ENCODE results near the gene SYNE2. TPM values are rescaled to one million over a fixed set of nuclear protein-coding genes. Genes with fewer than 3 reads are reported as not detected.

Gene SYNE2
- total RNA-seq, 1 donor from 2014 or later: 36.6 TPM

- no peaks in the 10 kb centered on the region for H3K27me3 ChIP-seq (ENCODE audit: control insufficient read depth, insufficient read depth, low read length)
- TF ChIP-seq, protein P1, sequence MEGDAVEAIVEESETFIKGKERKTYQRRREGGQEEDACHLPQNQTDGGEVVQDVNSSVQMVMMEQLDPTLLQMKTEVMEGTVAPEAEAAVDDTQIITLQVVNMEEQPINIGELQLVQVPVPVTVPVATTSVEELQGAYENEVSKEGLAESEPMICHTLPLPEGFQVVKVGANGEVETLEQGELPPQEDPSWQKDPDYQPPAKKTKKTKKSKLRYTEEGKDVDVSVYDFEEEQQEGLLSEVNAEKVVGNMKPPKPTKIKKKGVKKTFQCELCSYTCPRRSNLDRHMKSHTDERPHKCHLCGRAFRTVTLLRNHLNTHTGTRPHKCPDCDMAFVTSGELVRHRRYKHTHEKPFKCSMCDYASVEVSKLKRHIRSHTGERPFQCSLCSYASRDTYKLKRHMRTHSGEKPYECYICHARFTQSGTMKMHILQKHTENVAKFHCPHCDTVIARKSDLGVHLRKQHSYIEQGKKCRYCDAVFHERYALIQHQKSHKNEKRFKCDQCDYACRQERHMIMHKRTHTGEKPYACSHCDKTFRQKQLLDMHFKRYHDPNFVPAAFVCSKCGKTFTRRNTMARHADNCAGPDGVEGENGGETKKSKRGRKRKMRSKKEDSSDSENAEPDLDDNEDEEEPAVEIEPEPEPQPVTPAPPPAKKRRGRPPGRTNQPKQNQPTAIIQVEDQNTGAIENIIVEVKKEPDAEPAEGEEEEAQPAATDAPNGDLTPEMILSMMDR (IDR thresholded peaks at IDR 0.05; ENCODE audit: insufficient read depth, low read length, severe bottlenecking): no peak
- no peak overlapping the region for H3K4me3 ChIP-seq (ENCODE audit: low read depth, low read length)
- no peak for DNase-seq (ENCODE audit: low read depth)
- peaks cover 41% of the 10 kb centered on the region for H3K36me3 ChIP-seq (ENCODE audit: control insufficient read depth, insufficient read depth, low read length)
- no peak for FAIRE-seq
These were observed 365.8 kb downstream of the SYNE2 start for GRCh38 chr14:64218344-64219240.

DNA sequence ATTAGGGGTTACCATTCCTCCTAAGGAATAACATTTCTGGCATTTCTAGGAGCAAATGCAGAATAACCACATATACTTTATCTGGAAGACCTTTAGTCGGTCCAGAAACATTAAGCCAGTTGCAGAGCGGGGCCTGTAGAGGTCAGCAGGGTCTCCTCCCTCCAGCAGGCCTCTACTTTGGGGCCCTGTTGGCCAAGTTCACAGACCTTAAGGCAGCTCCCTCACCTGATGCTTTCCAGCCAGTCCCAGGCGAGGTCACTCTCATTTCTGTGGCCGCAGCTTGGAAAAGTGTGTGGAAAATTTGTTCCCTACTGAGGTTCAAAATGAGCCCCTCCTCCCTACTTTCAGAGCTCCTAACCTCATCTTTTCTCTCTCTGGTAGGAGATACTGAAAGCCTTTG is 367.3 kb downstream of the SYNE2 start:
- Histone ChIP-seq H3K27me3 (ENCODE audit: control insufficient read depth, insufficient read depth, low read length) (no peaks in the 10 kb centered on the region), H3K4me3 (ENCODE audit: low read depth, low read length) (no peak overlapping the region), H3K36me3 (ENCODE audit: control insufficient read depth, insufficient read depth, low read length) (peaks cover 34% of the 10 kb centered on the region)
- FAIRE-seq (peak; percentile 50), DNase-seq (ENCODE audit: low read depth) (no peak)
- TF ChIP-seq, protein P1 (IDR thresholded peaks at IDR 0.05; ENCODE audit: insufficient read depth, low read length, severe bottlenecking): no peak

GRCh38 chr14:64220466-64220865 is 367.7 kb downstream of the SYNE2 start:
- TF ChIP-seq, protein P1 (IDR thresholded peaks at IDR 0.05; ENCODE audit: insufficient read depth, low read length, severe bottlenecking): no peak
- no peak overlapping the region for H3K4me3 ChIP-seq (ENCODE audit: low read depth, low read length)
- FAIRE-seq (no peak), DNase-seq (ENCODE audit: low read depth) (no peak)
- H3K36me3 ChIP-seq (ENCODE audit: control insufficient read depth, insufficient read depth, low read length): peaks cover 31% of the 10 kb centered on the region
- H3K27me3 ChIP-seq (ENCODE audit: control insufficient read depth, insufficient read depth, low read length): no peaks in the 10 kb centered on the region

GRCh38 chr14:64221391-64222003 is 368.7 kb downstream of the SYNE2 start:
- no peak overlapping the region for H3K4me3 ChIP-seq (ENCODE audit: low read depth, low read length)
- no peak for DNase-seq (ENCODE audit: low read depth)
- peaks cover 24% of the 10 kb centered on the region for H3K36me3 ChIP-seq (ENCODE audit: control insufficient read depth, insufficient read depth, low read length)
- no peak for FAIRE-seq
- TF ChIP-seq, protein P1 (IDR thresholded peaks at IDR 0.05; ENCODE audit: insufficient read depth, low read length, severe bottlenecking): no peak
- no peaks in the 10 kb centered on the region for H3K27me3 ChIP-seq (ENCODE audit: control insufficient read depth, insufficient read depth, low read length)

DNA sequence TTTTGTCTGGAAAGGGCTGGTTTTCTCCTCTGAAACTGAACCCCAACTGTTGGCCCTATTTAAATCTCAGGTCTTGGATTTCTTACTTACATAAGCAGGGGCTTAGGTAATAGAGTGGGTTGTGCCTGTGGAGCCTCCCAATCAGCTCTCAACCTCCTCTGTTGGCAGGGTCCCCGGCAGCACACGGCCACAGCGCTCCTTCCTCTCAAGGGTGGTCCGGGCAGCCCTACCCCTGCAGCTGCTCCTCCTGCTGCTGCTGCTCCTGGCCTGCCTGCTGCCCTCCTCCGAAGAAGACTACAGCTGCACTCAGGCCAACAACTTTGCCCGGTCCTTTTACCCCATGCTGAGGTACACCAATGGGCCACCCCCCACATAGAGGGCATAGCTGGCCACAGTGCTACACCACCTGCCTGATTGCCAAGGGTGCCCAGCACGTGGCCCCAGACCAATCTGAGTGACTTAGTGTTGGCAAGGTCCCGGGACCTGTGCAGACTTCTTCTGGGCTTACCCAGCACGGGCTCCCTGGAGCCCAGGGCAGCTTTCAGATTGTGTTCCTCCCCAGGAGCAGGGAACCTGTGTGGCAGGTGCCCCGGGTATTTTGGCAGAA is 372.4 kb downstream of the SYNE2 start:
- Histone ChIP-seq H3K27me3 (ENCODE audit: control insufficient read depth, insufficient read depth, low read length) (no peaks in the 10 kb centered on the region), H3K36me3 (ENCODE audit: control insufficient read depth, insufficient read depth, low read length) (peaks cover 21% of the 10 kb centered on the region), H3K4me3 (ENCODE audit: low read depth, low read length) (no peak overlapping the region)
- no peak for DNase-seq (ENCODE audit: low read depth)
- TF ChIP-seq, protein P1 (IDR thresholded peaks at IDR 0.05; ENCODE audit: insufficient read depth, low read length, severe bottlenecking): no peak
- FAIRE-seq: no peak

Data from bronchial epithelial cell (primary cell).